Activated B cell treated with CpG ODN at 0.5 μM for 24 hours (primary cell): Measurements from ENCODE around the gene CHST12. TPM values are rescaled to one million over a fixed set of nuclear protein-coding genes. Genes with fewer than 3 reads are reported as not detected.

Experiments used
- ATAC-seq: fragments of 200-7000 bp; cut with Tn5 transposase; one replicate; pipeline ENCODE4 v1.10.0; 2021; ENCODE audit warnings: low read depth, mild to moderate bottlenecking, moderate library complexity
- CTCF ChIA-PET: fragments of 350-600 bp; sonication (Branson Sonifier 250); formaldehyde crosslinking; loops from one replicate; lab custom pipeline; 2021; ENCODE audit warnings: antibody characterized with exemption; lab: Charles Lee
- POLR2A ChIA-PET: fragments of 350-600 bp; sonication (Branson Sonifier 250); formaldehyde crosslinking; loops from one replicate; lab custom pipeline; 2021; ENCODE audit warnings: antibody characterized with exemption; lab: Charles Lee
- DNase-seq: peaks from one replicate; pipeline ENCODE4 v3.0.0; 2022
- H3K27ac Mint-ChIP-seq: one replicate; pipeline ENCODE4 v1.8.0; 2020; ENCODE audit warnings: mixed read lengths
- H3K27me3 Mint-ChIP-seq: one replicate; pipeline ENCODE4 v1.8.0; 2021; ENCODE audit warnings: mixed read lengths
- H3K36me3 Mint-ChIP-seq: one replicate; pipeline ENCODE4 v1.8.0; 2021; ENCODE audit warnings: low read depth, mixed read lengths
- H3K4me1 Mint-ChIP-seq: one replicate; pipeline ENCODE4 v1.8.0; 2021; ENCODE audit warnings: mixed read lengths
- H3K4me3 Mint-ChIP-seq: one replicate; pipeline ENCODE4 v1.8.0; 2020; ENCODE audit warnings: mild to moderate bottlenecking, mixed read lengths
- H3K9me3 Mint-ChIP-seq: one replicate; pipeline ENCODE4 v1.8.0; 2020; ENCODE audit warnings: mixed read lengths
- intact Hi-C: fragments of 100-400 bp; cut with micrococcal nuclease; formaldehyde crosslinking; loops from one replicate; pipeline ENCODE4 v1.15.1; 2024
- total RNA-seq: library from RNA; stranded (reverse); gene quantifications from 2 replicates; pipeline ENCODE4 v1.2.3, GENCODE V29; 2022
- TF ChIP-seq, protein P1 (sequence below): fragments of 200-600 bp; IDR thresholded peaks from one replicate; pipeline ENCODE4 v1.8.0; 2022; ENCODE audit warnings: antibody characterized with exemption, mild to moderate bottlenecking

The CHST12 gene
- total RNA-seq, 1 donor from 2014 or later, result 14.4 TPM

DNA sequence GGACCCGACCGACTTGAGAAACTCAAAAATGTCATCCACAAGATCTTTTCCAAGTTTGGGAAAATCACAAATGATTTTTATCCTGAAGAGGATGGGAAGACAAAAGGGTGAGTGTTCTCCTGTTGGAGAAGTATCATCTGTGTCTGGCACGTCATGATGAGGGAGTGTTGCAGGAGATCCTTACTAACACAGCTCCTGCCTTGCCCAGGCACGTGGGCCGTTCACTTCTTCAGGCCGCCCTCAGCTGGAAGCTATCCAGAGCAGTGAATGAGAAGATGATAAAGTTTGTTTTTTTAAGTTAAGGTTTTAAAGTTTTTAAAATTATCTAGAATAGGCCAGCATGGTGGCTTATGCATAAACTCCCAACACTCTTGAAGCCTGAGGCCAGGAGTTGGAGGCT is 42.6 kb upstream of the CHST12 start:
- CTCF ChIA-PET, result no interaction called here
- Mint-ChIP-seq H3K36me3 (peaks cover 78% of the 10 kb centered on the region), H3K4me3 (no peak overlapping the region), H3K27me3 (no peaks in the 10 kb centered on the region), H3K27ac (no peak overlapping the region), H3K4me1 (peaks cover 38% of the 10 kb centered on the region), H3K9me3 (no peaks in the 10 kb centered on the region)
- POLR2A ChIA-PET, result no interaction called here
- intact Hi-C loops, result no loop called here
- no peak for ATAC-seq
- TF ChIP-seq, protein P1, sequence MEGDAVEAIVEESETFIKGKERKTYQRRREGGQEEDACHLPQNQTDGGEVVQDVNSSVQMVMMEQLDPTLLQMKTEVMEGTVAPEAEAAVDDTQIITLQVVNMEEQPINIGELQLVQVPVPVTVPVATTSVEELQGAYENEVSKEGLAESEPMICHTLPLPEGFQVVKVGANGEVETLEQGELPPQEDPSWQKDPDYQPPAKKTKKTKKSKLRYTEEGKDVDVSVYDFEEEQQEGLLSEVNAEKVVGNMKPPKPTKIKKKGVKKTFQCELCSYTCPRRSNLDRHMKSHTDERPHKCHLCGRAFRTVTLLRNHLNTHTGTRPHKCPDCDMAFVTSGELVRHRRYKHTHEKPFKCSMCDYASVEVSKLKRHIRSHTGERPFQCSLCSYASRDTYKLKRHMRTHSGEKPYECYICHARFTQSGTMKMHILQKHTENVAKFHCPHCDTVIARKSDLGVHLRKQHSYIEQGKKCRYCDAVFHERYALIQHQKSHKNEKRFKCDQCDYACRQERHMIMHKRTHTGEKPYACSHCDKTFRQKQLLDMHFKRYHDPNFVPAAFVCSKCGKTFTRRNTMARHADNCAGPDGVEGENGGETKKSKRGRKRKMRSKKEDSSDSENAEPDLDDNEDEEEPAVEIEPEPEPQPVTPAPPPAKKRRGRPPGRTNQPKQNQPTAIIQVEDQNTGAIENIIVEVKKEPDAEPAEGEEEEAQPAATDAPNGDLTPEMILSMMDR, result no peak
- DNase-seq, result no peak

DNA sequence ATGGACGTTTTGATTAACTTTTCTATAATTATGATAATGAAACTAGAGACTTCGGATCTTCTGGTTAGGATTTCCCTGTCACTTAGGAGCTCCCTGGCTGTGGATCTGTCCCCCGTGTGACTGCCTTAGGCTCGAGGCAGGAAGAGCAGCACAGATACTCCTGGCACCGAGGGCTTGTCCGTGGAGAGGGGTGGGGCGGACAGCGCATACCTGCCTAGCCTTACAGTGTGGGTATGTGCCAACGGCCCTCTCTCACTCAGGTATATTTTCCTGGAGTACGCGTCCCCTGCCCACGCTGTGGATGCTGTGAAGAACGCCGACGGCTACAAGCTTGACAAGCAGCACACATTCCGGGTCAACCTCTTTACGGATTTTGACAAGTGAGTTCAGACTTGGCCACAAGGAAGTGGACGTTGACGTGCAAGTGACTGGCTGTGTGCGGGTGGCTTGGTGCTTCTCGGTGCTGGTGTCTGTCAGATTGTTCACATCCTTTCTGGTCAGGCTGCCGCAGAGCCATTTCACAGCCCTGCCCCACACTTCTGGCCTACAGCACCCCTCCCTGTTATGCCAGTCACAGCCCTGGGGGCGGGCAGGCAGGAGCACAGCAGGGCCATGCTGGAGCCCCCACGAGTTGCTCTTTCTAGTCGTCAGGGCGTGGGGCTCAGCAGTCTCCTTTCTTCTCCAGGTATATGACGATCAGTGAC is 40.9 kb upstream of the CHST12 start:
- peaks cover 22% of the 10 kb centered on the region for H3K4me1 Mint-ChIP-seq
- POLR2A ChIA-PET, result no interaction called here
- peaks cover 84% of the 10 kb centered on the region for H3K36me3 Mint-ChIP-seq
- no peaks in the 10 kb centered on the region for H3K9me3 Mint-ChIP-seq
- ATAC-seq, result no peak
- no peak overlapping the region for H3K4me3 Mint-ChIP-seq
- no peaks in the 10 kb centered on the region for H3K27me3 Mint-ChIP-seq
- CTCF ChIA-PET, result interaction anchor here (0.8 kb wide), 1 partner anchor 15 kb away, joined by 4 read pairs; no protein-coding TSS in a partner anchor
- no peak for DNase-seq
- TF ChIP-seq, protein P1, result no peak
- no peak overlapping the region for H3K27ac Mint-ChIP-seq
- intact Hi-C loops, result no loop called here

DNA sequence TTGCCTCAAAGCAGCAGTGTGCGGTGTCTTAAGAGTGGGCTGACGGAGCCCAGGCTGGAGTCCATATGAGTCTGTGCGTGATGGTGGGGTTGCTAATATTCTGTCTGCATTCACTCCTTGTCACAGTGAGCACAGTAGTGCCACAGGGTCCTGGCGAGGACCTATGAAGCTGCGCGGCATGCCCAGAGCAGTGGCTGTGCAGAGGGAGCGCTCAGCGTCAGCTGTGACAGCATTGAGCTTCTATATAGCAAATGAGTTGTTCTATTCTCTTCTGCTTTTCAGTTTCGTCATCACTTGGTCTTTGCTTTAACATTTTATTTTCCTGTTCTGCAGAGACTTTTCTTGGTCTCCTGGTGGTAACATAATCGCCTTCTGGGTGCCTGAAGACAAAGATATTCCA is 34.3 kb upstream of the CHST12 start:
- H3K36me3 Mint-ChIP-seq, result peaks cover 93% of the 10 kb centered on the region
- TF ChIP-seq, protein P1, result no peak
- H3K4me3 Mint-ChIP-seq, result no peak overlapping the region
- H3K27ac Mint-ChIP-seq, result no peak overlapping the region
- CTCF ChIA-PET, result no interaction called here
- DNase-seq (no peak), ATAC-seq (no peak)
- POLR2A ChIA-PET, result no interaction called here
- H3K4me1 Mint-ChIP-seq, result no peaks in the 10 kb centered on the region
- intact Hi-C loops, result no loop called here
- H3K27me3 Mint-ChIP-seq, result no peaks in the 10 kb centered on the region
- H3K9me3 Mint-ChIP-seq, result no peaks in the 10 kb centered on the region

DNA sequence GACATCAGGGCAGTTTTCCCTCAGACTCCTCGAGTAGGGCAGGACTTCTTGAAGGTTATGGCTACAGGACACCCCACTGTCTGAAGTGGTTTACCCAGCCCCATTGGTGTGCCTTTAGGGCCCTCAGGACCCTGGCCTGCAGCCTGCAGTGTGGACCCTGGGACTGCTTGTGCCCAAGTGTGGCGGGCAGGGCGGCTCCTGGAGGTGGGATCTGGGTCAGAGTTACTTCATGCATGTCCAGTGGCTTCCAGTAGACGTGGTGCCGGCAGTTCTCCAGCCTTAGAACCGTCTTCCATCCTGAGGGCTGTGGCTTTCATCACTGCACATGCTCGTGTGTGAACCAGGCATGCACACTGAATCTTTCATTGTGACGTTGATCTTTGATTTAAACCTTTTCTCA is 32.1 kb upstream of the CHST12 start:
- CTCF ChIA-PET, result no interaction called here

DNA sequence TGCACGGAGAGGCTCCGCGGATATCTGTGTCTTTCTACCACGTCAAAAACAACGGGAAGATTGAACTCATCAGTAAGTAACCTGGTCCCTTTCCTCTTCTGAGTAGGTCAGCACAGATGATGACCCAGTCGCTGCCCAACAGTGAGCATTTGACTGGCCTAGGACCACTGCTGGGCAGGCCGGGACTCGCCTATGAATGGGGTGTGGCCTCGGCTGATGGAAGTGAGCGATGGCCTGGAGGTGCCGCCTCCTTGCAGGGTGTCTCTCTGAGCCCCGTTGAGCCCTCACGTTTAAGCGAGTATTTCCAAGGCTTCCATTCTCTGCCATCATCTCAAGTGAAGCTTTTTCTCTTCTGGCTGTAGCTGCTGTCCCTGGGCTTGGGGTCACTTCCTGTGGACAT is 30.7 kb upstream of the CHST12 start:
- Mint-ChIP-seq H3K4me3 (no peak overlapping the region), H3K4me1 (peaks cover 2% of the 10 kb centered on the region), H3K36me3 (peaks cover 93% of the 10 kb centered on the region), H3K27ac (no peak overlapping the region), H3K9me3 (no peaks in the 10 kb centered on the region), H3K27me3 (no peaks in the 10 kb centered on the region)
- no peak for DNase-seq
- ChIA-PET CTCF (no interaction called here), POLR2A (no interaction called here)
- TF ChIP-seq, protein P1, result no peak
- intact Hi-C loops, result no loop called here
- no peak for ATAC-seq

More for the DNA sequence above, 32.1 kb upstream of the CHST12 start:
- Mint-ChIP-seq H3K4me1 (no peaks in the 10 kb centered on the region), H3K4me3 (no peak overlapping the region), H3K27ac (no peak overlapping the region), H3K9me3 (no peaks in the 10 kb centered on the region), H3K36me3 (peaks cover 96% of the 10 kb centered on the region), H3K27me3 (no peaks in the 10 kb centered on the region)
- TF ChIP-seq, protein P1, result no peak
- no peak for DNase-seq
- POLR2A ChIA-PET, result no interaction called here
- intact Hi-C loops, result no loop called here
- no peak for ATAC-seq
